Suprapubic skin (tissue), 4 donors: Measurements from ENCODE around the gene KCNK1.

Experiments
- EP300 ChIP-seq: sonication (generic); formaldehyde crosslinking; IDR thresholded peaks from one replicate; pipeline ENCODE4 v1.6.1; 2017; ENCODE audit warnings: antibody characterized with exemption
- POLR2AphosphoS5 ChIP-seq, 3 donors: sonication (generic); formaldehyde crosslinking; IDR thresholded peaks; one replicate each; pipeline ENCODE4 v1.6.1; 2017; ENCODE audit warnings: antibody characterized with exemption in 3 of 3

DNA sequence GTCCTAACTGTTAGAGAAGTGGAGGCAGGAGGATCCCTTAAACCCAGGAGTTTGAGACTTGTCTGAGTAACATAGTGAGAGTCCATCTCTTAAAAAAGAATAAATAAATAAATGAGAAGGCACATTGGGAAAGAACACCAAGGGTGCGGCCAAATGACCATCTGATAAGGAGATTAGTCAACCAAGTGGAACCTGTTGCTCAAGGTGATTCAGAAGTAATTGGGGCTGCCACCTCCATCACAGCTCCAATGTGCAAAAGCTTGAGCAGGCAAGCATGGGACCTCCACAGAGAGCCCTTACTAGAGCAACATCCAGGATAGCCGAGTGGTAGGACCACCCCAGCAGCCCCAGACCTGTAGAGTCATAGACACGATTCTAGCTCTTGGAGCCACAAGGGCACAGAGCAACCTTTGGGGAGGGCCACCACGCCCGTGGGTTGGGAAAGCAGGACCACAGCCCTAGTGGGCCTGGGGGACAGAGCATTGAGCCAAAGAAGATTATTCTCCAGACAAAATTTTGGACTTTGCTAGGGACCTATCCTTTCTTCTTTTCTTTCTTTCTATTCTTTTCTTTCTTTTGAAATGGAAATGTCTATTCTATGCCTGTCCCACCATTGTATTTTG lies 40.9 kb downstream of the KCNK1 start:
- no peak for TF ChIP-seq POLR2AphosphoS5 (IDR thresholded peaks at IDR 0.05)
- no peak for TF ChIP-seq EP300
